Measurements from ENCODE around the gene PKP1. TPM values are rescaled to one million over a fixed set of nuclear protein-coding genes. Genes with fewer than 3 reads are reported as not detected.

Gene PKP1
- total RNA-seq, 1 experiment from 2014 or later: 0.30 TPM

DNA sequence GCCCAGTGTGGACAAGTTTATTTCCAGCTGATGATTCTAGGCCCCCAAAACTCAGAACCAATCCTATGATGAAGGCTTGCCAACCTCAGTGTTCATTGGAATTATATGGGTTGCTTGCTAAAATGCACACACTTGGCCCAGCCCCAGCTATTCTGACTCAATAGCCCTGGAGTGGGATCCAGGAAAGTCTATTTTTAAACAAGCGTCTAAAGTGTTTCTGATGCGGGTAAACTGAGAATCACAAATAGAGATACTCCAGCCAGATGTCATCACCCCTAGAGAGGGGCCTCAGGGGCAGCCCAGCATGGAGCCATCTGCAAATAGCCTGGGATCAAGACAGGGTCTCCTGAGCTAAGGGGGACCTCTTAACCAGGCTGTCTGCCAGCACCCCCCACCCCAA is 46.0 kb downstream of the PKP1 start:
- Mint-ChIP-seq H3K9me3 (ENCODE audit: unreplicated experiment) (no peaks in the 10 kb centered on the region), H3K36me3 (ENCODE audit: insufficient read depth, unreplicated experiment) (no peaks in the 10 kb centered on the region), H3K4me3 (ENCODE audit: unreplicated experiment) (no peak overlapping the region), H3K27me3 (ENCODE audit: insufficient read depth, unreplicated experiment) (no peaks in the 10 kb centered on the region), H3K27ac (ENCODE audit: low read depth, unreplicated experiment) (no peak overlapping the region), H3K4me1 (ENCODE audit: insufficient read depth, unreplicated experiment) (peaks cover 11% of the 10 kb centered on the region)
- DNase-seq (ENCODE audit: unreplicated experiment): peak; percentile 76
- no TSS peak for BruUV-seq (replicated peaks)
- ChIA-PET POLR2A (interaction anchor here (0.7 to 2.7 kb wide), 5 partner anchors 10 to 33 kb away, joined by 3 to 13 read pairs (median 3); no protein-coding TSS in a partner anchor), CTCF (interaction anchor here (0.6 to 6.1 kb wide), 13 partner anchors 10 to 357 kb away, joined by 3 to 75 read pairs (median 4); no protein-coding TSS in a partner anchor)
- TF ChIP-seq, protein P1, sequence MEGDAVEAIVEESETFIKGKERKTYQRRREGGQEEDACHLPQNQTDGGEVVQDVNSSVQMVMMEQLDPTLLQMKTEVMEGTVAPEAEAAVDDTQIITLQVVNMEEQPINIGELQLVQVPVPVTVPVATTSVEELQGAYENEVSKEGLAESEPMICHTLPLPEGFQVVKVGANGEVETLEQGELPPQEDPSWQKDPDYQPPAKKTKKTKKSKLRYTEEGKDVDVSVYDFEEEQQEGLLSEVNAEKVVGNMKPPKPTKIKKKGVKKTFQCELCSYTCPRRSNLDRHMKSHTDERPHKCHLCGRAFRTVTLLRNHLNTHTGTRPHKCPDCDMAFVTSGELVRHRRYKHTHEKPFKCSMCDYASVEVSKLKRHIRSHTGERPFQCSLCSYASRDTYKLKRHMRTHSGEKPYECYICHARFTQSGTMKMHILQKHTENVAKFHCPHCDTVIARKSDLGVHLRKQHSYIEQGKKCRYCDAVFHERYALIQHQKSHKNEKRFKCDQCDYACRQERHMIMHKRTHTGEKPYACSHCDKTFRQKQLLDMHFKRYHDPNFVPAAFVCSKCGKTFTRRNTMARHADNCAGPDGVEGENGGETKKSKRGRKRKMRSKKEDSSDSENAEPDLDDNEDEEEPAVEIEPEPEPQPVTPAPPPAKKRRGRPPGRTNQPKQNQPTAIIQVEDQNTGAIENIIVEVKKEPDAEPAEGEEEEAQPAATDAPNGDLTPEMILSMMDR (IDR thresholded peaks at IDR 0.05; ENCODE audit: unreplicated experiment): no peak
- intact Hi-C loops (cut with micrococcal nuclease): no loop called here

DNA sequence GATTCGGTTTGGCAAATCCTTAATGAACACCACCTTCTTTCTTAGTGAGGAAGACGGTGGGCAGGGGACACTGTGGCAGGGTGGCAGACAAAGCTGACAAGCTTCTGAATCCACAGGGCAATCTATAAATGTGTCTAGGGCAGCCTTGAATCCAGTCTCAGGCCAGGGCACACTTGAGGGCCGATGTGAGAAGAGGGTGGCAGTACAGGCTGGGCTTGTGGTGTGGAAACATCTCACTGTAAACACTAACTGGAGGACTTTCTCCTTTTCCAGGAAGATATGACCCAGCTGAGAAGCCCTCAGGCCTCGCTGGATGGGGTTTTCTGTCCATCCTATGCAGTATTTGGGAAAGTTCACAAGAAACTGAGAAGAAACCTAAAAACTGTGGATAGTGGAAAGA is 46.5 kb downstream of the PKP1 start:
- no TSS peak for BruUV-seq (replicated peaks)
- TF ChIP-seq, protein P1 (IDR thresholded peaks at IDR 0.05; ENCODE audit: unreplicated experiment): no peak
- no peak for DNase-seq (ENCODE audit: unreplicated experiment)
- Mint-ChIP-seq H3K36me3 (ENCODE audit: insufficient read depth, unreplicated experiment) (no peaks in the 10 kb centered on the region), H3K27ac (ENCODE audit: low read depth, unreplicated experiment) (no peak overlapping the region), H3K27me3 (ENCODE audit: insufficient read depth, unreplicated experiment) (no peaks in the 10 kb centered on the region), H3K9me3 (ENCODE audit: unreplicated experiment) (no peaks in the 10 kb centered on the region), H3K4me3 (ENCODE audit: unreplicated experiment) (no peak overlapping the region), H3K4me1 (ENCODE audit: insufficient read depth, unreplicated experiment) (peaks cover 11% of the 10 kb centered on the region)
- CTCF ChIA-PET: interaction anchor here (0.7 to 6.1 kb wide), 11 partner anchors 10 to 357 kb away, joined by 3 to 75 read pairs (median 4); no protein-coding TSS in a partner anchor
- POLR2A ChIA-PET: interaction anchor here (0.7 to 2.7 kb wide), 8 partner anchors 8 to 34 kb away, joined by 3 to 13 read pairs (median 3); no protein-coding TSS in a partner anchor
- intact Hi-C loops (cut with micrococcal nuclease): no loop called here

DNA sequence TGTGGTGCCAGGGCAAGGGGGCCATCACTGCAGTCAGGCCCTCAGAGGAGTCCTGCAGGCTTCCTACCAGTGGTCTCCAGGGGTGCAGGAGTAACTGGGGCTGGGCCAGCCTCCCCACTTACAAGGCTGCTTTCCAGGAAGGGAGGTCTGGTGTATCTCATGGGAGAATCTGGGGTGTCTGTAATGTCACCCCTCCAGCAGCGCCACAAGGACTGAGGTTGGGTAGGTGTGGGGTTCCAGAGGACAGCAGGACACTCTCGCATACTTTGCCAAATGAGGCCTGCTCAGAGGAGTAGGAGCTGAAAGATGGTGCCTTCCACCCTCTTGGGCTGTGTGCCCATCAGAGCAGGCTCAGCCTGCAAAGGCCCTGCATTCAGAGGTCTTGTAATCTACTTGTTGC is 47.2 kb downstream of the PKP1 start:
- ChIA-PET POLR2A (interaction anchor here (0.7 to 2.7 kb wide), 8 partner anchors 9 to 71 kb away, joined by 3 to 13 read pairs (median 3); no protein-coding TSS in a partner anchor), CTCF (interaction anchor here (0.6 to 6.1 kb wide), 12 partner anchors 9 to 351 kb away, joined by 3 to 75 read pairs (median 4); no protein-coding TSS in a partner anchor)
- no TSS peak for BruUV-seq (replicated peaks)
- Mint-ChIP-seq H3K27ac (ENCODE audit: low read depth, unreplicated experiment) (no peak overlapping the region), H3K27me3 (ENCODE audit: insufficient read depth, unreplicated experiment) (no peaks in the 10 kb centered on the region), H3K36me3 (ENCODE audit: insufficient read depth, unreplicated experiment) (no peaks in the 10 kb centered on the region), H3K4me3 (ENCODE audit: unreplicated experiment) (no peak overlapping the region), H3K4me1 (ENCODE audit: insufficient read depth, unreplicated experiment) (peaks cover 17% of the 10 kb centered on the region), H3K9me3 (ENCODE audit: unreplicated experiment) (no peaks in the 10 kb centered on the region)
- intact Hi-C loops (cut with micrococcal nuclease): no loop called here
- DNase-seq (ENCODE audit: unreplicated experiment): no peak
- TF ChIP-seq, protein P1 (IDR thresholded peaks at IDR 0.05; ENCODE audit: unreplicated experiment): no peak

DNA sequence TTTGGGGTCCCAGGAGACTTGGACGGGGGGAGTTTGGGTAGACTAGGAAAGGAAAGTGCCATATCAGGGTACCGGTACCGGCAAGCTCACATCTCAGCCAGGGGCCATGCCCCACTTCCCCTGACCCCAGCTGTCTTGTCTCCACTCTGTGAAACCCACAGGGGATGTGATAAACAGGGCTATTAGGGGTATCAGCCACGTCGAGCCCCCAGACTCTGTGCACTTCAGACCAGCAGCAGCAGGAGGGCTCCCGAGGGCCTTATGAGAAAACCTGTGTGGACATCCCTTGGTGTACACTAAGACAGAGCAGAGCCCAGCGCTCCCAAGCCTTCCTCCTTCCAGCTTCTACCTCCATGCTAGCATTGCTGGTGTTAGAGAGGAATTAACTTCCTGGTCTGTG is 47.9 kb downstream of the PKP1 start:
- intact Hi-C loops (cut with micrococcal nuclease): no loop called here
- TF ChIP-seq, protein P1 (IDR thresholded peaks at IDR 0.05; ENCODE audit: unreplicated experiment): no peak
- Mint-ChIP-seq H3K4me1 (ENCODE audit: insufficient read depth, unreplicated experiment) (peaks cover 17% of the 10 kb centered on the region), H3K36me3 (ENCODE audit: insufficient read depth, unreplicated experiment) (no peaks in the 10 kb centered on the region), H3K9me3 (ENCODE audit: unreplicated experiment) (no peaks in the 10 kb centered on the region), H3K4me3 (ENCODE audit: unreplicated experiment) (no peak overlapping the region), H3K27me3 (ENCODE audit: insufficient read depth, unreplicated experiment) (no peaks in the 10 kb centered on the region), H3K27ac (ENCODE audit: low read depth, unreplicated experiment) (no peak overlapping the region)
- ChIA-PET CTCF (interaction anchor here (0.6 to 6.1 kb wide), 13 partner anchors 10 to 351 kb away, joined by 3 to 75 read pairs (median 4); no protein-coding TSS in a partner anchor), POLR2A (interaction anchor here (0.7 to 2.7 kb wide), 7 partner anchors 9 to 71 kb away, joined by 3 to 13 read pairs (median 3); no protein-coding TSS in a partner anchor)
- no TSS peak for BruUV-seq (replicated peaks)
- no peak for DNase-seq (ENCODE audit: unreplicated experiment)

Measured in MCF 10A (cell line).